ENCODE data around the gene RPTOR. TPM values are rescaled to one million over a fixed set of nuclear protein-coding genes. Genes with fewer than 3 reads are reported as not detected.

RPTOR gene
- total and polyA plus RNA-seq, 2 donors (not counting 3 experiments of a cell fraction or from before 2014, with no cell fraction given), result 10.7 to 41.8 TPM

DNA sequence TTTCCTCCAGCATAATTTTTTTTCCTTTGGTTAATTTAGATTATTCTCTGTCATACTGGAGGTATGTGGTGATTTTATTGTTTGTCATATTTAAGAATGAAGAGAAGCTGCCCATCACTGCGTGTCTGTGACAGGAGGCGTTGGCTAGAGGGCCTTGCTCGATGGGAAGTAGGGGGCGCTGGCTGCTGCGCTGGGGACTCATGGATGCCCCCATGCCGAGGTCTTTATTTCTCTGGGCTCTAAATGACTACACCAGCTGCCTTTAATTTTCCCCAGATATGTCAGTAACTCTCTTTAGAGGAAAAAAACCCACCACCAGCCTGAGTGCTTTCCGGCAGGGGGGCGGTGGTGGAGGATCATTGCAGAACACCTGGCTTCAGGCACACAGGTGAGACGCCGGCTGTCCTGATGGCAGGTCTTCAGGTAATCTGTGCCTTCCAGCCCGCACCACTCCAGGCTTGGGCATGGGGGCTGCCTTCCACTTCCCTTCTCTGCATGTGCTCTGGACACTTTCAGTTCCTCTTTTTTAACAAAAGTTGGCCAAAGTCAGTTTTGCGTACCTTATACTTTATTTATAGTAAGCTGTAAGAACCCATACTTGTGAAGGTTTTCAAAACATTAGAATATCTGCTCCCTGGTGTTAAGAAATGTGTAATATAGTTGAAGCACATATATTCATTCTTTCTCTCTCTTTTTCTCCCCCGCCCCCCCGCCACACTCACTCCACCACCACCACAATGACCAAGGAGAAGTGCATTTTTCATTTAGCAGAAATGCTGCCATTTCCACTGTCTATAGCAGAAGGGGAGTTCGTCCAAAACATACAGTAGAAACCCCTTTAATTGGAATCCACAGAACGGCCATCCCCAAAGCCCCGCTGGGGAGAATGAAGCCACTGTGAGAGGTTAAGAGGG is 192.7 kb downstream of the RPTOR start:
- no peaks in the 10 kb centered on the region for H3K27me3 ChIP-seq (ENCODE audit: control insufficient read depth in 2 of 2, insufficient read depth in 2 of 2, low read length in 2 of 2)
- H3K4me1 ChIP-seq (ENCODE audit: control insufficient read depth, extremely low read depth, insufficient read depth, low read length), result no peaks in the 10 kb centered on the region
- no TSS peak for BruUV-seq (replicated peaks)
- H3K9me3 ChIP-seq (replicated peaks; ENCODE audit: control insufficient read depth, insufficient read depth, low read length), result no peaks in the 10 kb centered on the region
- H3K4me2 ChIP-seq (ENCODE audit: insufficient read depth, low read length), result no peak overlapping the region
- POLR2A ChIA-PET, result no interaction called here
- H3K9ac ChIP-seq (replicated peaks; ENCODE audit: extremely low read depth, insufficient read depth, low read length), result no peak overlapping the region
- no peak overlapping the region for H3K4me3 ChIP-seq (replicated peaks in 1 of 3; ENCODE audit: insufficient read depth in 1 of 3, low read depth in 1 of 3, low read length in 3 of 3)
- intact Hi-C loops (cut with micrococcal nuclease), result no loop called here
- H3K36me3 ChIP-seq (ENCODE audit: control insufficient read depth in 2 of 2, extremely low read depth in 1 of 2, insufficient read depth in 2 of 2, low read length in 2 of 2), result peaks cover 0 to 3% of the 10 kb centered on the region in 2 experiments
- no peak overlapping the region for H2AFZ ChIP-seq (ENCODE audit: low read depth, low read length)
- CTCF ChIA-PET, result interaction anchor here (1.0 kb wide), 1 partner anchor 162 kb away, joined by 3 read pairs; no protein-coding TSS in a partner anchor
- no peak overlapping the region for H3K27ac ChIP-seq (ENCODE audit: insufficient read depth, low read depth, low read length)
- no peak for FAIRE-seq
- dilution Hi-C loops (cut with MboI; ENCODE audit: extremely low pct_ligation_motif_present, low sequenced_read_pairs), result no loop called here
- TF ChIP-seq, protein P1, sequence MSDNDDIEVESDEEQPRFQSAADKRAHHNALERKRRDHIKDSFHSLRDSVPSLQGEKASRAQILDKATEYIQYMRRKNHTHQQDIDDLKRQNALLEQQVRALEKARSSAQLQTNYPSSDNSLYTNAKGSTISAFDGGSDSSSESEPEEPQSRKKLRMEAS (IDR thresholded peaks at IDR 0.05; ENCODE audit: insufficient read depth, insufficient read length), result no peak
- TF ChIP-seq POLR2A (IDR thresholded peaks at IDR 0.05; ENCODE audit: low read depth, low read length) (no peak), POLR2AphosphoS5 (IDR thresholded peaks at IDR 0.05; ENCODE audit: insufficient read depth, low read depth, low read length) (no peak), GATA2 (IDR thresholded peaks at IDR 0.05; ENCODE audit: insufficient read depth, insufficient read length, low read depth, low read length) (no peak), MYC (IDR thresholded peaks at IDR 0.05; ENCODE audit: low read depth, low read length) (no peak), FOS (IDR thresholded peaks at IDR 0.05; ENCODE audit: borderline replicate concordance, insufficient read depth, low read length) (no peak), EZH2 (IDR thresholded peaks at IDR 0.05; ENCODE audit: borderline replicate concordance, low read depth, low read length, severe bottlenecking) (no peak), CTCF (IDR thresholded peaks at IDR 0.05; ENCODE audit: extremely low read depth in 1 of 2, insufficient read depth in 1 of 2, low read depth in 1 of 2, low read length in 2 of 2) (no peak), JUN (IDR thresholded peaks at IDR 0.05; ENCODE audit: borderline replicate concordance, insufficient read depth, insufficient read length, low read depth) (no peak)
- no peak for DNase-seq (ENCODE audit: low read depth, low spot score)
- no peaks in the 10 kb centered on the region for H4K20me1 ChIP-seq (replicated peaks; ENCODE audit: control insufficient read depth, extremely low read depth, insufficient read depth, low read length)
- no peaks in the 10 kb centered on the region for H3K9me1 ChIP-seq (replicated peaks; ENCODE audit: control insufficient read depth, extremely low read depth, insufficient read depth, low read length)
- no peaks in the 10 kb centered on the region for H3K79me2 ChIP-seq (ENCODE audit: control insufficient read depth, insufficient read depth, low read length)

Data from endothelial cell of umbilical vein (primary cell).